H1 (cell line): ENCODE measurements around the gene KLKB1. TPM values are rescaled to one million over a fixed set of nuclear protein-coding genes. Genes with fewer than 3 reads are reported as not detected.

ENCODE experiments used
- CTCF ChIP-seq, 3 experiments: IDR thresholded peaks; 1 replicate in 2 of 3; 2 replicates in 1 of 3; pipeline versions ENCODE4 v1.5.1 to v1.6.1; 2011; ENCODE audit warnings: low read length in 3 of 3, mild to moderate bottlenecking in 3 of 3, inconsistent platforms in 2 of 3, low read depth in 1 of 3, moderate library complexity in 1 of 3; ENCODE audit not compliant: insufficient read depth in 1 of 3; ENCODE audit errors: control extremely low read depth in 1 of 3
- NANOG ChIP-seq: IDR thresholded peaks from 2 replicates; pipeline ENCODE4 v1.6.1; 2011; ENCODE audit warnings: low read length, low read depth, mild to moderate bottlenecking, inconsistent platforms; ENCODE audit not compliant: insufficient read depth, poor library complexity, severe bottlenecking
- polyA plus RNA-seq, 7 experiments: library from polyadenylated mRNA; depleted of rRNA in 3 of 7; stranded (reverse) in 5 of 7; unstranded in 2 of 7; fragments of >200 nt in 5 of 7; fragments of 200-250 nt in 2 of 7; gene quantifications; 1 replicate in 5 of 7; 2 replicates in 1 of 7; 4 replicates in 1 of 7; pipeline versions ENCODE4 v1.2.1 to v1.2.3, GENCODE V29; 2011 to 2013; ENCODE audit warnings: missing spikeins in 2 of 7, mixed read lengths in 2 of 7
- total RNA-seq: library from RNA; stranded (reverse); fragmentation: NEBNext Ultra II Directional; extraction: Animal tissue kit (Norgen Biotek cat#: 25700); gene quantifications from 2 replicates; pipeline ENCODE4 v1.2.1, GENCODE V29; 2021

Gene KLKB1
- total and polyA plus RNA-seq, 2 of the 8 experiments (the other 6 are each of a cell fraction or from before 2014, with no cell fraction given): 12.0 to 20.9 TPM

DNA sequence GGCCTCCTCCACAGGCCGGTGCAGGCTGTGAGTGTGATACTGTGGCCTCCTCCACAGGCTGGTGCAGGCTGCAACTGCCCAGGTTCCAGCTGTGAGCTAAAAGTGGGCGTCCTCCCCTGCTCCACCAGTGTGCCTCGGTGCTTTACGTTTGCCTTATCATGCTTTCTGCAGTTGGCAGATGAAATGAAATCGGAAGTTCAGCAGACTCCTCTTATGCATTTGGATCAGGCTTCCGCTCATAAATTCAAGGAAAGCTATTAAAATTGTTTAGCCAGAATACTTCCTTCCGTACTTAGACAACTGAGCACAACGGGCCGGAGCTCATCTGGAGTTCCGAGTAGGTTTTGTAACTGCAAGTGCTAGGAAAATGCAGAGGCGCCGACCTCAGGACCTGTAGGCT, 23.9 kb upstream of the KLKB1 start (continued):
- no peak for TF ChIP-seq CTCF (IDR thresholded peaks at IDR 0.05; ENCODE audit: control extremely low read depth in 1 of 3, insufficient read depth in 1 of 3, low read depth in 1 of 3, low read length in 3 of 3)
- no peak for TF ChIP-seq NANOG
